Ovary (tissue), 3 donors: ENCODE results near the gene TRMT61B.

ENCODE experiments used
- CTCF ChIP-seq, 3 donors: fragments of 450-650 bp in 2 of 3; fragments of 200-600 bp in 1 of 3; IDR thresholded peaks; one replicate each; pipeline versions ENCODE4 v1.5.1 to v1.8.0; 2016 to 2022; ENCODE audit warnings: antibody characterized with exemption in 3 of 3, mild to moderate bottlenecking in 1 of 3
- POLR2A ChIP-seq: fragments of 450-650 bp; IDR thresholded peaks from one replicate; pipeline ENCODE4 v1.6.1; 2017; ENCODE audit warnings: antibody characterized with exemption, mild to moderate bottlenecking, moderate library complexity
- donor health status: DM: no; HTN: no; CAD: no.

DNA sequence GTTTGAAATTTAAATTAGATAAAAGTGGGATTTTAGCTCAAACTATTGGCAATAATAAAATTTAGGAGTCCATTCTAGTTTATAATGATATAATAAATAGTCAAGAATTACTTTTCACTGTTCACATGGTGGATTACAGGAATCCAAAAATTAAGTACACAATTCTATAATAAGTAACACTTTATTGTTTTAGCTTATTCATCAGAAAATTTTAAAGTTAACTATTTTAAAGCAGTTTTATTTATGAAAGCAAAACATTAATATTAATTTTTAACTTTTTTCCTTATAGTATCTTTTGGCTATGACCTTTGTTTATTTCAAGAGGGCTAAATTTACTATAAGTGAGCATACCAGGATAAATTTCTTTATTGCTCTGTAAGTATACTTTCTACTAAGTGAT, 48.1 kb downstream of the TRMT61B start:
- TF ChIP-seq POLR2A (no peak), CTCF (IDR thresholded peaks at IDR 0.05) (no peak)
